HepG2 (cell line): ENCODE results near the gene CRYAB. TPM values are rescaled to one million over a fixed set of nuclear protein-coding genes. Genes with fewer than 3 reads are reported as not detected.

ENCODE experiments used
- ARID2 ChIP-seq: sonication (generic); formaldehyde crosslinking; IDR thresholded peaks from 2 replicates; pipeline ENCODE4 v1.8.1; 2022; ENCODE audit warnings: mild to moderate bottlenecking, missing genetic modification reagents, borderline replicate concordance
- GRHL1 ChIP-seq: sonication (generic); formaldehyde crosslinking; conservative IDR thresholded peaks from 2 replicates; pipeline ENCODE4 v1.8.0; 2022; ENCODE audit warnings: missing genetic modification reagents
- JUNB ChIP-seq: sonication (generic); formaldehyde crosslinking; IDR thresholded peaks from 2 replicates; pipeline ENCODE4 v1.8.0; 2022; ENCODE audit warnings: missing genetic modification reagents, mild to moderate bottlenecking, borderline replicate concordance
- KDM3A ChIP-seq: IDR thresholded peaks from 2 replicates; pipeline ENCODE4 v1.6.1; 2018; ENCODE audit warnings: low read depth, missing compliant biosample characterization
- KLF11 ChIP-seq: IDR thresholded peaks from 2 replicates; pipeline ENCODE4 v1.6.1; 2016; ENCODE audit warnings: missing compliant biosample characterization
- MEF2D ChIP-seq: sonication (generic); formaldehyde crosslinking; IDR thresholded peaks from 2 replicates; pipeline ENCODE4 v1.5.1; 2020; ENCODE audit warnings: mild to moderate bottlenecking, missing genetic modification reagents
- MIXL1 ChIP-seq: IDR thresholded peaks from 2 replicates; pipeline ENCODE4 v1.6.1; 2016
- MYPOP ChIP-seq: sonication (generic); formaldehyde crosslinking; IDR thresholded peaks from 2 replicates; pipeline ENCODE4 v1.8.1; 2023; ENCODE audit warnings: mild to moderate bottlenecking, moderate library complexity, missing genetic modification reagents
- NFE2L2 ChIP-seq: fragments of 150-350 bp; IDR thresholded peaks from 2 replicates; pipeline ENCODE4 v1.6.1; 2014; ENCODE audit warnings: low read length
- SNAPC2 ChIP-seq: sonication (generic); formaldehyde crosslinking; IDR thresholded peaks from 2 replicates; pipeline ENCODE4 v1.8.1; 2022; ENCODE audit warnings: mild to moderate bottlenecking, missing genetic modification reagents
- TFDP1 ChIP-seq: IDR thresholded peaks from 2 replicates; pipeline ENCODE4 v1.6.1; 2016; ENCODE audit warnings: missing compliant biosample characterization, missing genetic modification reagents, borderline replicate concordance
- U2AF1 ChIP-seq: fragments of 200-400 bp; formaldehyde crosslinking; optimal IDR thresholded peaks from 2 replicates; pipeline ENCODE3; 2017; ENCODE audit warnings: mild to moderate bottlenecking, low read depth, low read length
- ZFX ChIP-seq: sonication (generic); formaldehyde crosslinking; IDR thresholded peaks from 2 replicates; pipeline ENCODE4 v1.4.0; 2020; ENCODE audit warnings: mild to moderate bottlenecking, low read depth, missing genetic modification reagents, moderate library complexity
- ZNF343 ChIP-seq: sonication (generic); formaldehyde crosslinking; IDR thresholded peaks from 2 replicates; pipeline ENCODE4 v1.4.0; 2020; ENCODE audit warnings: mild to moderate bottlenecking, missing genetic modification reagents
- ZNF460 ChIP-seq: sonication (generic); formaldehyde crosslinking; IDR thresholded peaks from 2 replicates; pipeline ENCODE4 v1.5.1; 2020; ENCODE audit warnings: missing genetic modification reagents, mild to moderate bottlenecking, borderline replicate concordance
- ZNF484 ChIP-seq: sonication (generic); formaldehyde crosslinking; IDR thresholded peaks from 2 replicates; pipeline ENCODE4 v1.5.1; 2020; ENCODE audit warnings: mild to moderate bottlenecking, low read depth, missing genetic modification reagents, borderline replicate concordance
- ZNF577 ChIP-seq: sonication (generic); formaldehyde crosslinking; IDR thresholded peaks from 2 replicates; pipeline ENCODE4 v1.4.0; 2020; ENCODE audit warnings: mild to moderate bottlenecking, low read depth, missing genetic modification reagents, borderline replicate concordance
- polyA plus RNA-seq, 8 experiments: library from polyadenylated mRNA; depleted of rRNA in 3 of 8; stranded (reverse) in 7 of 8; unstranded in 1 of 8; fragments of >200 nt; fragmentation: Illumina TruSeq in 4 of 8; extraction: Trizol in 4 of 8; gene quantifications; 2 replicates each; pipeline versions ENCODE4 v1.2.1 to v1.2.3, GENCODE V29; 2011 to 2016; ENCODE audit warnings: low read depth in 4 of 8, missing spikeins in 1 of 8, mixed read lengths in 1 of 8; ENCODE audit not compliant: insufficient read depth in 1 of 8
- total RNA-seq, 5 experiments: library from RNA; depleted of rRNA; stranded (reverse); fragments of >200 nt; fragmentation: Illumina TruSeq; extraction: Trizol; gene quantifications; 2 replicates each; pipeline ENCODE4 v1.2.3, GENCODE V29; 2016; ENCODE audit warnings: low read depth in 1 of 5
- TF ChIP-seq, protein P1 (sequence below), 2 experiments: sonication (generic) in 1 of 2; formaldehyde crosslinking in 1 of 2; IDR thresholded peaks; 2 replicates each; pipeline versions ENCODE4 v1.6.1 to v1.9.0; 2014 to 2022; ENCODE audit warnings: antibody characterized with exemption in 1 of 2, borderline replicate concordance in 1 of 2, inconsistent platforms in 1 of 2, low read depth in 1 of 2, missing genetic modification reagents in 1 of 2
- TF ChIP-seq, protein P2 (sequence below): sonication (generic); formaldehyde crosslinking; IDR thresholded peaks from 2 replicates; pipeline ENCODE4 v1.4.0; 2020; ENCODE audit warnings: mild to moderate bottlenecking, missing genetic modification reagents

Gene CRYAB
- total and polyA plus RNA-seq, 2 of the 13 experiments (the other 11 are each of a cell fraction or from before 2014, with no cell fraction given): 0.55 to 1.1 TPM

- TF ChIP-seq, protein P1, sequence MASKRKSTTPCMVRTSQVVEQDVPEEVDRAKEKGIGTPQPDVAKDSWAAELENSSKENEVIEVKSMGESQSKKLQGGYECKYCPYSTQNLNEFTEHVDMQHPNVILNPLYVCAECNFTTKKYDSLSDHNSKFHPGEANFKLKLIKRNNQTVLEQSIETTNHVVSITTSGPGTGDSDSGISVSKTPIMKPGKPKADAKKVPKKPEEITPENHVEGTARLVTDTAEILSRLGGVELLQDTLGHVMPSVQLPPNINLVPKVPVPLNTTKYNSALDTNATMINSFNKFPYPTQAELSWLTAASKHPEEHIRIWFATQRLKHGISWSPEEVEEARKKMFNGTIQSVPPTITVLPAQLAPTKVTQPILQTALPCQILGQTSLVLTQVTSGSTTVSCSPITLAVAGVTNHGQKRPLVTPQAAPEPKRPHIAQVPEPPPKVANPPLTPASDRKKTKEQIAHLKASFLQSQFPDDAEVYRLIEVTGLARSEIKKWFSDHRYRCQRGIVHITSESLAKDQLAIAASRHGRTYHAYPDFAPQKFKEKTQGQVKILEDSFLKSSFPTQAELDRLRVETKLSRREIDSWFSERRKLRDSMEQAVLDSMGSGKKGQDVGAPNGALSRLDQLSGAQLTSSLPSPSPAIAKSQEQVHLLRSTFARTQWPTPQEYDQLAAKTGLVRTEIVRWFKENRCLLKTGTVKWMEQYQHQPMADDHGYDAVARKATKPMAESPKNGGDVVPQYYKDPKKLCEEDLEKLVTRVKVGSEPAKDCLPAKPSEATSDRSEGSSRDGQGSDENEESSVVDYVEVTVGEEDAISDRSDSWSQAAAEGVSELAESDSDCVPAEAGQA (IDR thresholded peaks at IDR 0.05; ENCODE audit: low read depth): no peak
- TF ChIP-seq, protein P1 (CRISPR knock-in tag; IDR thresholded peaks at IDR 0.05; ENCODE audit: borderline replicate concordance): no peak
- TF ChIP-seq KDM3A (CRISPR knock-in tag) (no peak), SNAPC2 (CRISPR knock-in tag) (peak; percentile 83; the same call in 1 of the 2 replicates), ZNF343 (CRISPR knock-in tag) (no peak), KLF11 (CRISPR knock-in tag) (no peak), ZNF484 (CRISPR knock-in tag) (no peak), ZFX (CRISPR knock-in tag) (peak; percentile 96), GRHL1 (CRISPR knock-in tag) (no peak), TFDP1 (CRISPR knock-in tag) (peak; percentile 42), ZNF460 (no peak), MYPOP (peak; percentile 27; the same call in 1 of the 2 replicates), ZNF577 (CRISPR knock-in tag) (no peak), U2AF1 (no peak), ARID2 (CRISPR knock-in tag) (0 out of 2 replicates have a peak, but pooled peaks have one; percentile 35), NFE2L2 (no peak), JUNB (CRISPR knock-in tag) (no peak), MIXL1 (CRISPR knock-in tag) (no peak), MEF2D (CRISPR knock-in tag) (no peak)
- TF ChIP-seq, protein P2, sequence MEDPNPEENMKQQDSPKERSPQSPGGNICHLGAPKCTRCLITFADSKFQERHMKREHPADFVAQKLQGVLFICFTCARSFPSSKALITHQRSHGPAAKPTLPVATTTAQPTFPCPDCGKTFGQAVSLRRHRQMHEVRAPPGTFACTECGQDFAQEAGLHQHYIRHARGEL (CRISPR knock-in tag): no peak
Measured at GRCh38 chr11:111870886-111871692, 40.5 kb downstream of the CRYAB start, which contains the start of gene ALG9 (continued).
